NB4 (cell line): ENCODE results near the gene NME7.

ENCODE experiments used
- DNase-seq: peaks from one replicate; pipeline ENCODE4 v3.0.0; 2010; ENCODE audit warnings: low read depth
- H3K4me3 ChIP-seq: one replicate; pipeline ENCODE4 v1.5.1; 2011; ENCODE audit warnings: mild to moderate bottlenecking, low read depth, low read length, moderate library complexity
- CTCF ChIP-seq: IDR thresholded peaks from one replicate; pipeline ENCODE4 v1.5.1; 2012; ENCODE audit warnings: low read depth, low read length
- MAX ChIP-seq: IDR thresholded peaks from 2 replicates; pipeline ENCODE4 v1.6.1; 2011; ENCODE audit warnings: low read depth, low read length
- MYC ChIP-seq: IDR thresholded peaks from 2 replicates; pipeline ENCODE4 v1.6.1; 2011; ENCODE audit warnings: low read depth, low read length
- POLR2A ChIP-seq: IDR thresholded peaks from 2 replicates; pipeline ENCODE4 v1.6.1; 2011; ENCODE audit warnings: mild to moderate bottlenecking; ENCODE audit not compliant: insufficient read length; ENCODE audit errors: extremely low read depth

NME7 gene

GRCh38 chr1:169367096-169367685 is 406 bp downstream of the NME7 start:
- no peak for TF ChIP-seq MYC
- TF ChIP-seq CTCF: no peak
- no peak for TF ChIP-seq POLR2A
- TF ChIP-seq MAX: no peak
- DNase-seq: peak; percentile 3
- peak overlapping the region; percentile 98 for H3K4me3 ChIP-seq

GRCh38 chr1:169364948-169365347 is 2.6 kb downstream of the NME7 start:
- no peak for DNase-seq
- TF ChIP-seq MYC: no peak
- TF ChIP-seq CTCF: no peak
- no peak for TF ChIP-seq MAX
- TF ChIP-seq POLR2A: no peak
- H3K4me3 ChIP-seq: no peak overlapping the region

GRCh38 chr1:169363046-169363730 is 4.4 kb downstream of the NME7 start:
- peak; percentile 69 for DNase-seq
- no peak for TF ChIP-seq MAX
- no peak for TF ChIP-seq MYC
- no peak for TF ChIP-seq CTCF
- no peak for TF ChIP-seq POLR2A
- no peak overlapping the region for H3K4me3 ChIP-seq

- no peak for DNase-seq
- H3K4me3 ChIP-seq: no peak overlapping the region
- no peak for TF ChIP-seq POLR2A
- TF ChIP-seq MYC: no peak
- no peak for TF ChIP-seq CTCF
- TF ChIP-seq MAX: no peak
These were observed 6.3 kb downstream of the NME7 start for GRCh38 chr1:169361281-169361680.

GRCh38 chr1:169360415-169360814 is 7.2 kb downstream of the NME7 start:
- no peak overlapping the region for H3K4me3 ChIP-seq
- no peak for DNase-seq

More at GRCh38 chr1:169360415-169360814, 7.2 kb downstream of the NME7 start:
- TF ChIP-seq MYC (no peak), MAX (no peak), CTCF (no peak), POLR2A (no peak)
